Erythroblast (primary cell): Measurements from ENCODE around the gene PCNX1.
"Not testable (repeated sequence)": the region's sequence is repeated elsewhere in the genome, so short reads cannot be mapped to it uniquely, and the experiment has no call there.

ENCODE experiments used
- DNase-seq, 2 experiments: peaks; one replicate each; lab custom pipeline; 2025; lab: John Stamatoyannopoulos, UW
- GATA1 ChIP-seq: IDR thresholded peaks from 2 replicates; pipeline ENCODE4 v1.6.1; 2011; ENCODE audit warnings: low read depth, mild to moderate bottlenecking, control low read depth, low read length, moderate library complexity
- POLR2A ChIP-seq: IDR thresholded peaks from 2 replicates; pipeline ENCODE4 v1.6.1; 2011; ENCODE audit warnings: mild to moderate bottlenecking, low read length

Gene PCNX1

GRCh38 chr14:70916799-70917198 is 9.5 kb downstream of the PCNX1 start:
- no peak for DNase-seq
- TF ChIP-seq GATA1 (no peak), POLR2A (no peak)

GRCh38 chr14:70917633-70918032 is 10.4 kb downstream of the PCNX1 start:
- no peak for DNase-seq
- TF ChIP-seq POLR2A (no peak), GATA1 (no peak)

GRCh38 chr14:70919774-70920173 is 12.5 kb downstream of the PCNX1 start:
- no peak for DNase-seq
- TF ChIP-seq GATA1 (no peak), POLR2A (no peak)

- DNase-seq, result no peak
- TF ChIP-seq POLR2A (no peak), GATA1 (no peak)
Observed at GRCh38 chr14:70920608-70921007, 13.3 kb downstream of the PCNX1 start.

- no peak for DNase-seq
- TF ChIP-seq POLR2A (no peak), GATA1 (no peak)
Observed at GRCh38 chr14:70921669-70922068, 14.4 kb downstream of the PCNX1 start.

GRCh38 chr14:70924521-70924920 is 17.3 kb downstream of the PCNX1 start:
- TF ChIP-seq GATA1, result no peak
- TF ChIP-seq POLR2A, result no peak
- DNase-seq, result no peak

- no peak for TF ChIP-seq POLR2A
- no peak for DNase-seq
Observed at GRCh38 chr14:70926235-70926830, 19.1 kb downstream of the PCNX1 start.

- no peak for TF ChIP-seq GATA1
- no peak for TF ChIP-seq POLR2A
- DNase-seq, result no peak
Observed at GRCh38 chr14:70931008-70931407, 23.7 kb downstream of the PCNX1 start.

GRCh38 chr14:70934084-70934483 is 26.8 kb downstream of the PCNX1 start:
- no peak for TF ChIP-seq POLR2A
- TF ChIP-seq GATA1, result no peak
- DNase-seq, result no peak

- TF ChIP-seq POLR2A (no peak), GATA1 (no peak)
Observed at GRCh38 chr14:70934502-70935134, 27.4 kb downstream of the PCNX1 start.

GRCh38 chr14:70935135-70935534 is 27.9 kb downstream of the PCNX1 start:
- no peak for TF ChIP-seq GATA1
- TF ChIP-seq POLR2A, result no peak
- no peak for DNase-seq

More at GRCh38 chr14:70934502-70935134, 27.4 kb downstream of the PCNX1 start:
- DNase-seq, result no peak

- not testable (repeated sequence) for DNase-seq
Observed at GRCh38 chr14:70939693-70940092, 32.4 kb downstream of the PCNX1 start.

- not testable (repeated sequence) for DNase-seq
Observed at GRCh38 chr14:70941637-70942341, 34.5 kb downstream of the PCNX1 start.

GRCh38 chr14:70942342-70942706 is 35.1 kb downstream of the PCNX1 start:
- DNase-seq, result no peak
- TF ChIP-seq POLR2A (no peak), GATA1 (no peak)

- DNase-seq, result not testable (repeated sequence)
Observed at GRCh38 chr14:70942721-70943120, 35.5 kb downstream of the PCNX1 start.
